ENCODE data around the gene DAPL1.

Gene DAPL1

GRCh38 chr2:158805936-158806335 is 10.8 kb downstream of the DAPL1 start:
- FAIRE-seq (no peak), DNase-seq (ENCODE audit: insufficient read length, low spot score) (no peak)
- TF ChIP-seq CTCF (IDR thresholded peaks at IDR 0.05; ENCODE audit: insufficient read depth, missing control alignments), result no peak

- FAIRE-seq, result no peak
- no peak for TF ChIP-seq CTCF (IDR thresholded peaks at IDR 0.05; ENCODE audit: insufficient read depth, missing control alignments)
Observed at GRCh38 chr2:158806941-158807340, 11.8 kb downstream of the DAPL1 start.

DNA sequence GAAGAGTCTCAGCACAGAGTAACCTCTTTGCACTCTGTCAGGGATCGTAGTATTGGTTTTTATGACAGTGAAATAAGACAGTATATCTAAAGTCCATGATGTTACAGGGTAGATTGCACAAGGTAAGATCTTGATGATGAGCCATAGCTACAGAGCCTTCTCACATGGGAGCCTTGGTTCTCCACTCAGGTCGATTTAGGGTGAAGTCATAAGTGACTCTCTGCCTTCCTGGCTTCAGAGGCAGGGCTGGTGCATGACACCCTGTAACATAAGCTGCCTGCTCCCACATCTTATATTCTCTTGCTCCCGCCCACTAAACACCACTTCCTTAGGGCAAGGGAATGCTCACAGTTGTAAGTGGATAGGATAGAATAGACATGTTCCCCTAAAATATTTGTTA is 13.3 kb downstream of the DAPL1 start:
- no peak for TF ChIP-seq CTCF (IDR thresholded peaks at IDR 0.05; ENCODE audit: insufficient read depth, missing control alignments)
- DNase-seq (ENCODE audit: insufficient read length, low spot score), result no peak
- FAIRE-seq, result no peak

More at GRCh38 chr2:158806941-158807340, 11.8 kb downstream of the DAPL1 start:
- no peak for DNase-seq (ENCODE audit: insufficient read length, low spot score)

DNA sequence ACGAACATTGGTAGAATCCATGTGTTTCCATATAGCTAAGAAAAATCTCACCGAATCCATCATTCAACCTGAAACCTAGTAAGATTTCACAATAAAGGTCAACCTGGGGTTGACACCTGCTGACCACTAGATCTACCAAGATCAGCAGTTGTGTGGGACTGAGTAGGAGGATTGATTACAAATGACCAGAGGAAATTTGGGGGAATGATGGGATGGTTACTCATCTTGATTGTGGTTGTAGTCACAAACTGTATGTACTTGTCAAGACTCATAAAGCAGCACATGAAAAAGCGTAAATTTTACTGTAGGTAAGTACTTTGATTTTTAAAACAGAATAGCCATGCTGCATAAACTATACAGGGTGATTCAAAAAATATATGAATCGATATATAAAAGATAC is 14.7 kb downstream of the DAPL1 start:
- FAIRE-seq (no peak), DNase-seq (ENCODE audit: insufficient read length, low spot score) (no peak)
- no peak for TF ChIP-seq CTCF (IDR thresholded peaks at IDR 0.05; ENCODE audit: insufficient read depth, missing control alignments)

- FAIRE-seq (no peak), DNase-seq (ENCODE audit: insufficient read length, low spot score) (no peak)
- no peak for TF ChIP-seq CTCF (IDR thresholded peaks at IDR 0.05; ENCODE audit: insufficient read depth, missing control alignments)
Observed at GRCh38 chr2:158810731-158811460, 15.8 kb downstream of the DAPL1 start.

DNA sequence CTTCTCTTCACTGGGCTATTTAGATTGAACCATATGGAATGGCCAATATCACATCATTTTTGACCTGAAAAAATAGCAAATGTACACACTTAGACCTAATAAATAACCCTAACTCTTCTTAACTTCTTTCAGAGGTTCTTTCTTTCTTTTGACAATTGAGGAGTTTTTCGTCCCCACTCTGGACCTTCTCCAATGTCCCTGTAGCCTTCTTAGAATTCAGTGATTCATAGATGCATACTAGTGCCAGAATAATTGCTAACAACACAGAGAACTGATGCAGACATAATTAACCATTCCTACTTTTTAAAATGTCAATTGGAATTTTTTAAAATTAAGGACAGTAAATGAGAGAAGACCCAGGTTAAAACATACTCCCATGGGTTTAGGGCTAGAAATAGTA is 20.0 kb downstream of the DAPL1 start:
- FAIRE-seq, result no peak
- TF ChIP-seq CTCF (IDR thresholded peaks at IDR 0.05; ENCODE audit: insufficient read depth, missing control alignments), result no peak
- DNase-seq (ENCODE audit: insufficient read length, low spot score), result no peak

GRCh38 chr2:158815658-158816057 is 20.5 kb downstream of the DAPL1 start:
- FAIRE-seq, result peak; percentile 94

More at GRCh38 chr2:158815658-158816057, 20.5 kb downstream of the DAPL1 start:
- TF ChIP-seq CTCF (IDR thresholded peaks at IDR 0.05; ENCODE audit: insufficient read depth, missing control alignments), result no peak
- DNase-seq (ENCODE audit: insufficient read length, low spot score), result peak; percentile 44
